ENCODE data around the gene GUCY2F. TPM values are rescaled to one million over a fixed set of nuclear protein-coding genes. Genes with fewer than 3 reads are reported as not detected.

The GUCY2F gene
- total RNA-seq, 2 experiments from 2014 or later: not detected

GRCh38 chrX:109489174-109489573, 7.3 kb upstream of the GUCY2F start:
- no peak overlapping the region for H3K27ac ChIP-seq (ENCODE audit: low read depth in 1 of 2, low read length in 2 of 2)
- H3K27ac Mint-ChIP-seq: no peak overlapping the region
- no peaks in the 10 kb centered on the region for H3K36me3 Mint-ChIP-seq (ENCODE audit: low read depth)
- H3K9me3 Mint-ChIP-seq: no peaks in the 10 kb centered on the region
- ATAC-seq (ENCODE audit: poor library complexity) (no peak), DNase-seq (no peak)
- no peaks in the 10 kb centered on the region for H3K4me1 ChIP-seq (ENCODE audit: insufficient read depth, low read length)
- H3K4me3 ChIP-seq (ENCODE audit: low read length): no peak overlapping the region
- no peak for TF ChIP-seq CTCF (IDR thresholded peaks at IDR 0.05)
- no peaks in the 10 kb centered on the region for H3K9me3 ChIP-seq (ENCODE audit: control insufficient read depth in 1 of 2, insufficient read depth in 1 of 2, low read length in 2 of 2)
- peaks cover 8% of the 10 kb centered on the region for H3K27me3 Mint-ChIP-seq
- intact Hi-C loops (cut with DNase I, micrococcal nuclease): loop anchor here (5.0 to 10.0 kb wide), 2 partner anchors 143 to 396 kb away; no protein-coding TSS in a partner anchor
- no peaks in the 10 kb centered on the region for H3K36me3 ChIP-seq (ENCODE audit: insufficient read depth, low read length)
- H3K4me1 Mint-ChIP-seq (ENCODE audit: low read depth): no peaks in the 10 kb centered on the region
- ChIA-PET CTCF (no interaction called here), POLR2A (no interaction called here)
- no peaks in the 10 kb centered on the region for H3K27me3 ChIP-seq (ENCODE audit: control insufficient read depth in 1 of 2, insufficient read depth in 2 of 2, low read length in 2 of 2)
- H3K4me3 Mint-ChIP-seq: no peak overlapping the region

- no peak overlapping the region for H3K4me3 ChIP-seq (ENCODE audit: low read length)
- H3K27me3 ChIP-seq (ENCODE audit: control insufficient read depth in 1 of 2, insufficient read depth in 2 of 2, low read length in 2 of 2): peaks cover 0 to 3% of the 10 kb centered on the region in 2 experiments
- H3K27ac ChIP-seq (ENCODE audit: low read depth in 1 of 2, low read length in 2 of 2): no peak overlapping the region
- Mint-ChIP-seq H3K4me1 (ENCODE audit: low read depth) (no peaks in the 10 kb centered on the region), H3K27me3 (no peaks in the 10 kb centered on the region), H3K9me3 (no peaks in the 10 kb centered on the region), H3K36me3 (ENCODE audit: low read depth) (no peaks in the 10 kb centered on the region), H3K27ac (no peak overlapping the region), H3K4me3 (no peak overlapping the region)
- no peak for ATAC-seq (ENCODE audit: poor library complexity)
- H3K36me3 ChIP-seq (ENCODE audit: insufficient read depth, low read length): no peaks in the 10 kb centered on the region
- no peaks in the 10 kb centered on the region for H3K4me1 ChIP-seq (ENCODE audit: insufficient read depth, low read length)
- DNase-seq: peak in 2 of 14 experiments; percentile 3 to 9
- POLR2A ChIA-PET: no interaction called here
- no peak for TF ChIP-seq CTCF (IDR thresholded peaks at IDR 0.05)
- no peaks in the 10 kb centered on the region for H3K9me3 ChIP-seq (ENCODE audit: control insufficient read depth in 1 of 2, insufficient read depth in 1 of 2, low read length in 2 of 2)
- CTCF ChIA-PET: no interaction called here
- intact Hi-C loops (cut with DNase I, micrococcal nuclease): loop anchor here (5.0 to 10.0 kb wide), 2 partner anchors 145 to 397 kb away; no protein-coding TSS in a partner anchor
Observed at GRCh38 chrX:109487640-109488039, 5.8 kb upstream of the GUCY2F start.

- no peak overlapping the region for H3K27ac Mint-ChIP-seq
- POLR2A ChIA-PET: no interaction called here
Observed at GRCh38 chrX:109485470-109486340, 3.8 kb upstream of the GUCY2F start.

More at GRCh38 chrX:109485470-109486340, 3.8 kb upstream of the GUCY2F start:
- H3K4me3 ChIP-seq (ENCODE audit: low read length): no peak overlapping the region
- H3K36me3 ChIP-seq (ENCODE audit: insufficient read depth, low read length): no peaks in the 10 kb centered on the region
- no peaks in the 10 kb centered on the region for H3K4me1 ChIP-seq (ENCODE audit: insufficient read depth, low read length)
- Mint-ChIP-seq H3K4me1 (ENCODE audit: low read depth) (no peaks in the 10 kb centered on the region), H3K4me3 (no peak overlapping the region), H3K9me3 (no peaks in the 10 kb centered on the region), H3K36me3 (ENCODE audit: low read depth) (no peaks in the 10 kb centered on the region), H3K27me3 (no peaks in the 10 kb centered on the region)
- intact Hi-C loops (cut with DNase I, micrococcal nuclease): loop anchor here (2.0 to 10.0 kb wide), 4 partner anchors 147 to 405 kb away; no protein-coding TSS in a partner anchor
- TF ChIP-seq CTCF (IDR thresholded peaks at IDR 0.05): peak; percentile 94
- peak; percentile 19 to 78 (median 43) for DNase-seq
- peak; percentile 78 for ATAC-seq (ENCODE audit: poor library complexity)
- H3K9me3 ChIP-seq (ENCODE audit: control insufficient read depth in 1 of 2, insufficient read depth in 1 of 2, low read length in 2 of 2): no peaks in the 10 kb centered on the region
- peaks cover 0 to 3% of the 10 kb centered on the region in 2 experiments for H3K27me3 ChIP-seq (ENCODE audit: control insufficient read depth in 1 of 2, insufficient read depth in 2 of 2, low read length in 2 of 2)
- no peak overlapping the region for H3K27ac ChIP-seq (ENCODE audit: low read depth in 1 of 2, low read length in 2 of 2)
- CTCF ChIA-PET: interaction anchor here (0.6 to 1.8 kb wide), 14 partner anchors 8 to 405 kb away, joined by 3 to 12 read pairs (median 4); no protein-coding TSS in a partner anchor

All from CD4-positive, alpha-beta T cell (primary cell).